ENCODE data around the gene ZNF805.

DNA sequence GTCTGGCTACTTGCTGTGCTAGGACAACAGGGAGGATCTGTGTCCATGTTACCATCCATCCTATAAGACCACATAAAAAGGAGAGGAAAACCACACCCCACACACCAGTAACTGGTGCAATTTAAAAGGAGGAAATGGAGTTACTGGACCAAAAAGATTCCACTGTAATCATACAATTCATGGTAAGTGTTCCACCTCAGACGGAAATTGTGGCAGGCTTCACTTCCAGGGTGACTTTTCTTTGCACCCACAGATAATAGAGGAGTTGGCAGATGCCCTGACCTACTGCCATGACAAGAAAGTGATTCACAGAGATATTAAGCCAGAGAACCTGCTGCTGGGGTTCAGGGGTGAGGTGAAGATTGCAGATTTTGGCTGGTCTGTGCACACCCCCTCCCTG lies 7.2 kb upstream of the ZNF805 start:
- TF ChIP-seq, protein P1, sequence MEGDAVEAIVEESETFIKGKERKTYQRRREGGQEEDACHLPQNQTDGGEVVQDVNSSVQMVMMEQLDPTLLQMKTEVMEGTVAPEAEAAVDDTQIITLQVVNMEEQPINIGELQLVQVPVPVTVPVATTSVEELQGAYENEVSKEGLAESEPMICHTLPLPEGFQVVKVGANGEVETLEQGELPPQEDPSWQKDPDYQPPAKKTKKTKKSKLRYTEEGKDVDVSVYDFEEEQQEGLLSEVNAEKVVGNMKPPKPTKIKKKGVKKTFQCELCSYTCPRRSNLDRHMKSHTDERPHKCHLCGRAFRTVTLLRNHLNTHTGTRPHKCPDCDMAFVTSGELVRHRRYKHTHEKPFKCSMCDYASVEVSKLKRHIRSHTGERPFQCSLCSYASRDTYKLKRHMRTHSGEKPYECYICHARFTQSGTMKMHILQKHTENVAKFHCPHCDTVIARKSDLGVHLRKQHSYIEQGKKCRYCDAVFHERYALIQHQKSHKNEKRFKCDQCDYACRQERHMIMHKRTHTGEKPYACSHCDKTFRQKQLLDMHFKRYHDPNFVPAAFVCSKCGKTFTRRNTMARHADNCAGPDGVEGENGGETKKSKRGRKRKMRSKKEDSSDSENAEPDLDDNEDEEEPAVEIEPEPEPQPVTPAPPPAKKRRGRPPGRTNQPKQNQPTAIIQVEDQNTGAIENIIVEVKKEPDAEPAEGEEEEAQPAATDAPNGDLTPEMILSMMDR (IDR thresholded peaks at IDR 0.05; ENCODE audit: low read length), result no peak
- TF ChIP-seq EZH2 (IDR thresholded peaks at IDR 0.05; ENCODE audit: borderline replicate concordance, low read length), result no peak

All from OCI-LY1 (cell line).